NCI-H345 treated with DMSO at 0.1 percent for 48 hours (cell line): ENCODE results near the gene MTMR12.
"Not testable (repeated sequence)": the region's sequence is repeated elsewhere in the genome, so short reads cannot be mapped to it uniquely, and the experiment has no call there.

Source experiments
- DNase-seq: peaks from one replicate; lab custom pipeline; 2025; ENCODE audit not compliant: unreplicated experiment; lab: John Stamatoyannopoulos, UW

The MTMR12 gene

GRCh38 chr5:32233696-32234447 lies 78.9 kb downstream of the MTMR12 start:
- no peak for DNase-seq

DNA sequence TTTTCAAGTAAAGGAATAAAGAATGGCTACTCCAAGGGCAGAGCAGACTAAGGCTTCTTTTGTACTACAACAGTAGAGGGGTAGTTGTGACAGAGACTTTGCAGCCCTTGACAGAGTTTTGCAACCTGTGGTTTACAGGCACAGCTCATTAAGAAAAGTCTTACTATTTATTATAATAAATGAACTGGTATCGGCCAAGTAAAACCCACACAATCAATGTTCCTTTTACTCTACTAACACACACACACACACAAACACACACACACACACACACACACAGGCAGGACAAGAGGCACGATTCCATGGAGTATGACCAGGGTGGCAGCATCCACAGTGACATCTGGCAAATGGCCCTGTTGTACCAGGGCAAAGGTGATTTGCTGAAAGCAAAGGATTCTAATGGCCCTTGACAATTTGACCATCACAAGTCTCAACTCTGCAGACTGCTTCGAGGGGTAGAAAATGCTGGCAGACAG lies 79.5 kb downstream of the MTMR12 start:
- no peak for DNase-seq

DNA sequence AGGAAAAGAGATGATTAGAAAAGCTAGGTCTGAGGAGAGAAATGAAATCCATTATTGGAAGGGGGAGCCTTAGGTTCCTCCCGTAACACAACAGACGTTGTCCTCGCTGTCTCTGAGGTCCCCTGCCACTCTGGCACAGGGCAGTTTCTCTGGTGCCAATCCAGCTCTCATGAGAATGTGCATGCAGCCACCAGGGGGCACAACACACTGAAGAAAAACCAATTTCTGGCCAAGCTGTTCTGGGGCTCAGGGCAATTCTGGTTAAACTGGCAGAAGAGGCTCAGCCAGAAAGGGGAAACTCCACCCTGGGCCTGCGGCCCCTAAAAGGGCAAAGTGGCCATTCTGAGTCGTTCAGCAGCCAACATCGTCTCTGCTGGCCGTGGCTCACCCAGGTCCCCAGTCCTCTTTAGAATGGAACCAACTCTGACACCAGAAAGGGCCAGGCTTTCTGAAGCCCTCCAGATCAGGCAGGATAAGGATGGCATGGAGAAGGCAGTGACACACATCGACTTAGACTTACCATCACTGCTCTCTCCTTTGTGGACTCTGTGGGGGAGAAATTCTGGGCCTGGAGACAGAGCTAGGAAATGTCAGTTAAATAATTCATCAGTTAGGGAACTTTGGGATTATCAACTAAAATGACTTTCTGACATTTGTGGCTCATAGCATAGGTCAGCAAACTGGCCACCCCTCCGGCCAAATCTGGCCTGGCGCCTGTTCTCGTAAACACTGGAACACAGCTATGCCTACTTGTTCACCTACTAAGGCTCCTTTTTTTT lies 80.1 kb downstream of the MTMR12 start:
- DNase-seq, result peak; percentile 34

DNA sequence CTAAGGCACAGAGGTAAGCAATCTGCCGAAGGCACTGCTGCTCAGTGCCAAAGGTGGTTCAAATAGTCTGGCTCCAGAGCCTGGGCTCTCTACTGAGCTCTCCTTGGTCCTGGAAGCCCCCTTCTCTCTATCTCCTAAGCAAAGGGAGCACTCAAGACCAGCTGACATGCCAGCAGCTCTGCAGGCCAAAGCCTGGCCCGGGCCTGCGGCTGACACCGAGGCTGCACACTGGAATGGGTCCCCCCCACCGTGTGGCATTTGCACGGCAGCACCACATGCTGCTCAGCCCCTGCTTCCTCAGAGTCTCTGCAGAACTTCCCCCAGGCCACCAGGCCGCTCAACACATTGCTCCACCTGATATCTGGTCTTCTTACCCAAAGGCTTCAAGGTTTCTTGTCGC lies 80.8 kb downstream of the MTMR12 start:
- DNase-seq, result no peak

DNA sequence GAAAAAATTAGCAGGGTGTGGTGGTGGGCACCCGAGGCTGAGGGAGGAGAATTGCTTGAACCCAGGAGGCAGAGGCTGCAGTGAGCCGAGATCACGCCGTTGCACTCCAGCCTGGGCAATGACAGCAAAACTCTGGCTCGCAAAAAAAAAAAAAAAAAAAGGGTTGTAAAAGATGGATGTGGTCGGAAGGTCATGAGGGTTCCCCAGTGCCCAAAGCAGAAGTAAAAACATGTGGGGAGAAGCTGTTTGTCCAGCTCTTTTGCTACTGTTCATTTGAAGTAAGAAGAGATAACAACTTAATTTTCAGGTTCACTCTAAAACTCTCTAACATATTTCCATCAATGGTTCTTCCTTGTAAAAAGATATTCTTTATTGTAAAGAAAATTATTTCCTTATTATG lies 81.5 kb downstream of the MTMR12 start:
- no peak for DNase-seq

DNA sequence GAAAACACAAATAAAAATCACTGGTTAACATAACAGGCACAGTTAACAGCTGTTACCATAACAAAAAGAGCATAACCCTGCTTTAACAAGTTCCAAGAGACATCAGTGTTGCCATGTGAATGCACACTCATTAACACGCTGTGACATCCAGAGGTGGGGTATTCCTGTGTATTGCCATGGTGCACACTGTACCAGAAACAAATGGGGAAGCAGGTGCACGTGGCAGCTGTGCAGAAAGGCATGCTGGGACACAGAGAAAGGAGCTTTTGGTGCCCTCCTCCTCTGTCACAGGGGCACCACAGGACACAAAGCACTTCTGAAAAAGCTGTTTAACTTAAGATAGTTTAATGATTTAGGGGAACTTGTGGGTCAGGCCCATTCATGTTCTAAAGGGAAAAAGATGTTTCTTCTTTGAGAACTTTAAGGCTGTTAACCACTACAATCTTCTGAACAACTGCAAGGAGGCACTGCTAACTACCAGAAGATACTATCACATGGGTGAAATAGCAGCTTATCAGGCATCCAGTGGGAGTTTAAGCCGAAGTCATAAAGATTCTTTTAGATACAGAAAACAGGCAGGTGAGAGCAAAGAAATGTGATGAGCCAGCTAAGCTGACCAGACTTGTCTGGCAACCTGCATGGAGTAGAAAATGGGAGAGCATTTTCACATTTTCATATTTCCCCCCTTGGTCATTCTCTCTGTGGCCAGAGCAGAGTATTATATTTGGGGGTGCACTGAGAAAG lies 82.2 kb downstream of the MTMR12 start:
- DNase-seq, result no peak

DNA sequence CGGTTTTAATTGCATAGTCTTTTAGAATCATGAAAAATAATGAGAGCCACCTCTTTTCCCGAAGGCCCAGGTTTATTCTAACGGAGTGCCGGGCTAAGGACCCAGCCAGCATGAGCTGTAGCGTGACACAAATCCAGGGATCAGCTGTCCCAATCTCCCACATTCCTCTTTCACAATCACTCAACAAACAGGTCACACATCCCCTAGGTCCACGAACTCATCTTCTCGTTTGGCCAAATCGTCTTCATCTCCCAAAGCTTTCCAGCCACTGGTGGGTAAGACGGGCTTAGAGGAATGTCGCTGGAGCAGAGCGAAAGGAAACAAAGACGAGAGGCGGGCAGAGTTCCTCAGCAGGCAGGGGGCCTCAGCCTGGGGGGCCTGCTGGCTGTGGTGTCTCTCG lies 83.2 kb downstream of the MTMR12 start:
- no peak for DNase-seq

DNA sequence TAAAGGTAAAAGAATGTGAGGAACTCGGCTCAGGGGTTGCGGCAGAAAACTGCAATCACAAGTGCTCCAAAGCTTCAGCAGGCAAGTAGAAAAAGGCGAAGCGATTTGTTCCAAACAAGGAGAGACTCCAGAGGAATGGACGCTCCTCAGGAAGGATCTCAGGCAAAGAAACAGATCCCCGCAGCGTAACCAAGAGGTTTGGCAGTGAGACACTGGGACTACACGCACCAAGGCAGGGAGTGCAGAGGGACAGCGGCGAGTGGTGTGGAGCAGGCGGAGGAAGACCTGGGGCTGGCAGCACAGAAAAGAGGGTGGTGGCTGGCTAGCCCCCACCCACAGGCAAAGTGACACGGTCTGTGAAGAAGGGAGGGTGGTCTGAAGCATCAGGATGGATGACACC lies 83.9 kb downstream of the MTMR12 start:
- no peak for DNase-seq

DNA sequence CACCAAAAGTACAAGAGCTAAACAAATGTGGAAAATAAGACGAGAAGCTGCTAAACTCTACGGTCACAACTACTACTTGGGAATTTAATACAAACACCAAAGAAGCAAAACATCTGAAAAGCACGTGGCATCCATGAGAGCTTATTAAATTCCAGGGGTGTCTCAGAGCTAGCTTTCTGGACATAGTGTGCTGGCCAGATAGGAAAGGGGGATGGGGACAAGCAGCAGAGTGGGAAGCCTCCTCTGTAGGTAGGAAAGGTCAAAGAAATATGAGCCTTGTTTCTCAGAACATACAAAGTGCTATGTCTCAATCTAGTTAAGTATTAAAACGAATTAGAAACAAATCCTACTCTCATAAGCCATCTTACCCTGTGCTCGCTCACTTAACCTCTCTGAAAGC lies 87.3 kb downstream of the MTMR12 start:
- DNase-seq, result no peak

- no peak for DNase-seq
Observed at GRCh38 chr5:32223972-32224609, 88.6 kb downstream of the MTMR12 start.

DNA sequence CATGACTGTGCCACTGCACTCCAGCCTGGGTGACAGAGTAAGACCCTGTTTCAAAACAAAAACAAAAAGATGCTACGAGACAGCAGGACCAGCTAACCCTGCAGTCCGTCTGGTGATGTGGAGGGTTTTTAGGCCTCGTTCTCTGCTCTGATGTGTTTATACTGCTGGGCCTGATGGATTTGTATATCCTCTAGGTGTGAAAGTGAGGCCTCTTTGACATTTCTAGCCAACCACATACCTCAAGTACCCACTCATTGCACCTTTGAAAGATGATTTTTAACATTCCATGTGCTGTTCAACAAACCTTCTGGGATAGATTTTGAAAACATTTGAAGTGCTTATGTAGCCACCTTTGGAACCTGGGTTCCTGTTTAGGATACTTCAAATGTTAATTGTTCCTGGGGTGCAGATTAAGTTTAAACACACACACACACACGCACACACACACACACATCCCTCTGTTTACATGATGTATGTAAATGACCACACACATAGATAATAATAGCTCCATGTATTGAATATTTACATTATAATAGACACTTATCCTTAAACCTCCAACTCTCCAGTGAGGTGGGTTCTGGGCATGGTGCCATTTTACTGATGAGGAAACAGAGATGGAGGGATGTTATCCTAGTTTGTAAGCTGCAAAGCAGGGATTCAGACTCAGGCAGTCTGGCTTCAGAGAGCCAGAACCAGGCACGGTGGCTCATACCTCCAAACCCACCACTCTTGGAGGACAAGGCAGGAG lies 89.8 kb downstream of the MTMR12 start:
- peak; percentile 63 for DNase-seq

DNA sequence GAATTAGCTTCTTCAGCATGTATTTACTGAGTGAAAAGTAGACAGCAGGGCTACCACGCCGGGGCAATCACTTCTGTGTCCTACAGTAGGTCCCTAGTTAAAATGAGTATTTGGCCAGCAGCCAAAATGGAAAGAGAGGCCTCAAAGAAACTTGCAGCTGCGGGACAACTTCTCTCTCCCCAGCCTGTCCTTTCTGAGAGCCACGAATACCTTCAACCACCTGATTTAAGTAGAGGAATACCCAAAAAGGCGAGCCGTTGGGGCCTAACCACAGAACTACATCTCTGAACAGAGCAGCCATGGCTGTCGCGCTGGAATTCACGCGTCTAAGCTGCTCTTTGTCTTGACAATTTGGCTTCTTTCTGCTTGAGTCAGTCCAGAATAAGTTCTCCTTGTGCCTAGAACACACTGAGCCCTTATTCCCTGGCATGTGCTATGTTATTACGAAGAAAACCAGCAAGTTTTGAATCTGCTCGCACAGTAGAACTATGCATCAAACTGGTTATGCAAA lies 94.8 kb downstream of the MTMR12 start:
- DNase-seq, result peak; percentile 32

- not testable (repeated sequence) for DNase-seq
Observed at GRCh38 chr5:32214344-32214743, 98.4 kb downstream of the MTMR12 start.

DNA sequence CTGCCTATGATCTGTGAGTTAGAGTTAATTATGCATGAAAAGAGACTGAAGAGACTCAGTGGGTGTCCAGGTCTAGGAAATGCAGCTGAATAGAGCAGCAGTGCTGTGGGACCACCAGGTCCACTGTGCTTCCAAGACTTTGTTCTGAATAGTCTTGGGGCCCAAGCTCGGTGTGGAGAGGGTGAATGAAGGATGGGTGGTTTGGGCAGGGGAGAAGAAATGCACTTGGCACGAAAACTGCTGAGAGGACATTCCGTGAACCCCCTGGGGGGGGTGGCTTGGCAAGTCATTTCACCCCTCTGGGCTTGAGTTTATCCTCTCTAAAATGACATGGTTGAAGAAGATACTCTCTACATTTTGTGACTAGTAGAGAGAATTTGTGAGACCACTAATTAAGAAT lies 102.6 kb downstream of the MTMR12 start:
- DNase-seq, result no peak

- not testable (repeated sequence) for DNase-seq
Observed at GRCh38 chr5:32208837-32209236, 103.9 kb downstream of the MTMR12 start.

GRCh38 chr5:32207355-32207634 lies 105.4 kb downstream of the MTMR12 start:
- no peak for DNase-seq

DNA sequence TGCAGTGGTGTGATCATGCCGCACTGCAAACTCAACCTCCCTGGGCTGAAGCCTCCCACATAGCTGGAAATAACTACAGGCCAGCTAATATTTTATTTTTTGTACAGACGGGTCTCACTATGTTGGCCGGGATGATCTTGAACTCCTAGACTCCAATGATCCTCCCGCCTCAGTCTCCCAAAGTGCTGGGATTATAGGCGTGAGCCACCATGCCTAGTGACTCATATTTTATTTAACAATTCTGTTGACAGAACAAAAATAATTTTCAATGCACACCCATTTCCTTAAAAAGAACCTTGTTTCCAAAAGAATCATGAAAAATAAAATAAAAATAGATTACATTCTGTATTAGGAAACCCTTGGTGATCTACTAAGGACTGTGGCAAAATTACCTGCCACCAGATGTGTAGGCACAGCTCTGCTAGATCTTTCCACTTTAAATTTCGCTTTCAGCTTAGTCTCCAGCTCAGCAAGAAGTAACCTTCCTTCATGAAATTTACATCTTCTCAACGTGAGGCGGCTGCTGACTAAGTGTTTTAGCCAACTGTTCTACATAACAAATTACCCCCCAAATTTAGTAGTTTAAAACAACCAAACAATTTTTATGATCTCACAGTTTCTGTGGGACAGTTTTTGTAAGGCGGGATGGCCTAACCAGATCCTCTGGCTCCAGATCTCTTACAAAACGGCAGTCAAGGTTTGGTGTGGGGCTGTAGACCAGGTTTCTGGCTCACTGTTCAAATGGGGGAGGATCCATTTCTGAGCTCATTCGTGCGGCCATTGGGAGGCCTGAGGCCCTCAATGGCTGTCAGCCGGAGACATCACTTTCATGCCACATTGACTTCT lies 106.0 kb downstream of the MTMR12 start:
- DNase-seq, result no peak

DNA sequence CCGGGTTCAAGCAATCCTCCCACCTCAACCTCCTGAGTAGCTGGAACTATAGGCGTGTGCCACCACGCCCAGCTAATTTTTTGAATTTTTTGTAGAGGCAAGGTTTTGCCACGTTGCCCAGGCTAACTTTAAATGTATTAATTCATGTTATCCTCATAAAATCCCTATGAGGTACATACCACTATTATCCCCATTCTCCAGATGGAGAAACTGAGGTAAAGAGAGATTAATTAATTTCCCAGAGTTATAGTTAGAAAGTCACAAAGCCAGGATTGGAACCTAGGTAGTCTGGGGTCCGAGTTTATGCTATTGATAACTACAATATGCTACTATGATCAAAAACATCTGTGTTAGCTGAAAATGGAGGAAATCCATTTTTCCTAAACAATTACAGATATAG lies 106.7 kb downstream of the MTMR12 start:
- no peak for DNase-seq

DNA sequence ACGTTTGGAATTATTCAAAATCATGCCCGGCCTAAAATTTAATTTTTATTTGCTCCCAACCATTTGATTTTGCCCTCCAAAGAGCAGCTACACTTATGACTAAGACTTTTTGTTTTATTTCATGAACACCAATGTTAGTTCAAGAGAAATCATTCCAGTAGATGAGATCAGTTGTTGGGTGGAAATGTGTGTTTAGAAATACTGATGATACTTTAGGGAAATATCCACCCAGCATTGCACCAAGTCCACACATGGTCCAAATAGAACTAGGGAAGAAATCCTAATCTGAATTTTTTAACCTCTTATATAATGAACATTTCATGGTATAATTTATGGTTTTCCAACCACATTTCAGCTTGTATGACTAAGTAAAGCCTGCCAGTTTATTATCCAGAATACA lies 110.3 kb downstream of the MTMR12 start:
- no peak for DNase-seq
